ENCODE measurements around the gene MCRIP1. TPM values are rescaled to one million over a fixed set of nuclear protein-coding genes. Genes with fewer than 3 reads are reported as not detected.

The MCRIP1 gene
- total and polyA plus RNA-seq, 2 of the 13 experiments (the other 11 are each of a cell fraction or from before 2014, with no cell fraction given): 79.7 to 84.9 TPM

DNA sequence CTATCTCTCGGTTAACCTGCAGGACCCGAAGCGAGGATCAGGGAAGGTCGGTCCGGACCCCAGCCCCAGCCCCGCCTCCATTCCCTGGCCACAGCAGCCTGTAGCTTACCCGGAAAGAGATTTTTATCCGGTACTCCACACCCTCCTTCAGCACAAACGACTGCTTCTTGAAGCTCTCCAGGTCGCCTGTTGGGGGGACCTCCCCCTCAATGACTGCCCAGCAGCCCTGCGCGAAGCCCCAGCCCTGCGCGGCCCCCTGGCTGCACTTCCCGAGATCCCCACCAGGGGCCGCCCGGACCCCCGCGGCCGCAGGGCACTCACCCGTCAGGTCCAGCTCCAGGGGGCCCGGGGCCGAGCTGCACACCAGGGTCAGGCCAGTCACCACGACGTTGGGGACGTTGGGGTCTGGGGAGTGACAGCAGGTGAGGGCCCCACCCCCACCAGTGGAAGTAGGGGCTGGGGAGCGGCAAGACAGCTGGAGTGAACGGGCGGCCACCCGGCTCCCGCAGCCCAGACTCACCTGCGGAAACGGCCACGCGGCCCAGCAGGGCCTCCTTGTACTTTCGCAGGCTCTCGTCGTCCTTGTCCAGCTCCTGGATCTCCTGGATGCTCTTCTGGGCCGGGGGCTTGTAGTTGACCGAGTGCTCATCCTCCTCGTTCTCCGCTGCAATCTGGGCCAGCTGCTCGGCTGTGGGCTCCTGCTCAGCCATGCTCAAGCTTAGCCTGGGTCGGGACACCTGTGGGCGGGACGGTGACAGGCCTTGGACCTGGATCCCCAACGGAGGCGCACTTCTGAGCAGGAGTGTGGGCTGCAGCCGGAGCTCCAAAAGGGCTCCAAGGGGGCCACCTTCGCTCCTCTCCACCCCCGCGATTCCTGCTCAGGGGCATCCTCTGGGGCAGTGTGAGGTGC, 36.4 kb upstream of the MCRIP1 start (continued):
- no peak; the same call in 1 of the 2 replicates for TF ChIP-seq SMC3 (IDR thresholded peaks at IDR 0.05; ENCODE audit: low read length)
- TF ChIP-seq NONO (IDR thresholded peaks at IDR 0.05): no peak
- peak; percentile 91 for TF ChIP-seq NONO (CRISPR knock-in tag; conservative IDR thresholded peaks at IDR 0.05)
- TF ChIP-seq SRSF9 (IDR thresholded peaks at IDR 0.05; ENCODE audit: borderline replicate concordance, insufficient read depth, low read depth, low read length, poor library complexity, severe bottlenecking): no peak
- TF ChIP-seq ZC3H13 (CRISPR knock-in tag; IDR thresholded peaks at IDR 0.05): peak; percentile 71
- TF ChIP-seq JARID2 (CRISPR knock-in tag; IDR thresholded peaks at IDR 0.05; ENCODE audit: insufficient replicate concordance): no peak
- TF ChIP-seq CBX1 (IDR thresholded peaks at IDR 0.05; ENCODE audit: low read depth): no peak
- 0 out of 2 replicates have a peak, but pooled peaks have one; percentile 36 for TF ChIP-seq ZNF563 (CRISPR knock-in tag; IDR thresholded peaks at IDR 0.05)
- peak; percentile 55; the same call in 1 of the 2 replicates for TF ChIP-seq ZNF749 (CRISPR knock-in tag; IDR thresholded peaks at IDR 0.05; ENCODE audit: borderline replicate concordance)
- TF ChIP-seq MYNN (CRISPR knock-in tag; IDR thresholded peaks at IDR 0.05; ENCODE audit: low read depth): no peak
- no peak for TF ChIP-seq ZNF530 (CRISPR knock-in tag; IDR thresholded peaks at IDR 0.05; ENCODE audit: low read depth)
- TF ChIP-seq LCORL (IDR thresholded peaks at IDR 0.05): no peak
- 0 out of 2 replicates have a peak, but pooled peaks have one; percentile 14 for TF ChIP-seq LCORL (CRISPR knock-in tag; IDR thresholded peaks at IDR 0.05)
- TF ChIP-seq, protein P1, sequence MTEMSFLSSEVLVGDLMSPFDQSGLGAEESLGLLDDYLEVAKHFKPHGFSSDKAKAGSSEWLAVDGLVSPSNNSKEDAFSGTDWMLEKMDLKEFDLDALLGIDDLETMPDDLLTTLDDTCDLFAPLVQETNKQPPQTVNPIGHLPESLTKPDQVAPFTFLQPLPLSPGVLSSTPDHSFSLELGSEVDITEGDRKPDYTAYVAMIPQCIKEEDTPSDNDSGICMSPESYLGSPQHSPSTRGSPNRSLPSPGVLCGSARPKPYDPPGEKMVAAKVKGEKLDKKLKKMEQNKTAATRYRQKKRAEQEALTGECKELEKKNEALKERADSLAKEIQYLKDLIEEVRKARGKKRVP (CRISPR knock-in tag; IDR thresholded peaks at IDR 0.05): peak in 1 of 2 experiments; percentile 61; a peak in 1 of 4 replicates
- TF ChIP-seq ZNF552 (CRISPR knock-in tag; IDR thresholded peaks at IDR 0.05; ENCODE audit: borderline replicate concordance): no peak; the same call in 1 of the 2 replicates
- no peak; the same call in 1 of the 2 replicates for TF ChIP-seq RBAK (CRISPR knock-in tag; IDR thresholded peaks at IDR 0.05)
- TF ChIP-seq, protein P2, sequence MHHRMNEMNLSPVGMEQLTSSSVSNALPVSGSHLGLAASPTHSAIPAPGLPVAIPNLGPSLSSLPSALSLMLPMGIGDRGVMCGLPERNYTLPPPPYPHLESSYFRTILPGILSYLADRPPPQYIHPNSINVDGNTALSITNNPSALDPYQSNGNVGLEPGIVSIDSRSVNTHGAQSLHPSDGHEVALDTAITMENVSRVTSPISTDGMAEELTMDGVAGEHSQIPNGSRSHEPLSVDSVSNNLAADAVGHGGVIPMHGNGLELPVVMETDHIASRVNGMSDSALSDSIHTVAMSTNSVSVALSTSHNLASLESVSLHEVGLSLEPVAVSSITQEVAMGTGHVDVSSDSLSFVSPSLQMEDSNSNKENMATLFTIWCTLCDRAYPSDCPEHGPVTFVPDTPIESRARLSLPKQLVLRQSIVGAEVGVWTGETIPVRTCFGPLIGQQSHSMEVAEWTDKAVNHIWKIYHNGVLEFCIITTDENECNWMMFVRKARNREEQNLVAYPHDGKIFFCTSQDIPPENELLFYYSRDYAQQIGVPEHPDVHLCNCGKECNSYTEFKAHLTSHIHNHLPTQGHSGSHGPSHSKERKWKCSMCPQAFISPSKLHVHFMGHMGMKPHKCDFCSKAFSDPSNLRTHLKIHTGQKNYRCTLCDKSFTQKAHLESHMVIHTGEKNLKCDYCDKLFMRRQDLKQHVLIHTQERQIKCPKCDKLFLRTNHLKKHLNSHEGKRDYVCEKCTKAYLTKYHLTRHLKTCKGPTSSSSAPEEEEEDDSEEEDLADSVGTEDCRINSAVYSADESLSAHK (CRISPR knock-in tag; IDR thresholded peaks at IDR 0.05; ENCODE audit: borderline replicate concordance): no peak
- no peak for TF ChIP-seq ZNF724P (CRISPR knock-in tag; IDR thresholded peaks at IDR 0.05; ENCODE audit: borderline replicate concordance)
- TF ChIP-seq PAWR (CRISPR knock-in tag; IDR thresholded peaks at IDR 0.05; ENCODE audit: borderline replicate concordance): no peak
- 0 out of 2 replicates have a peak, but pooled peaks have one; percentile 49 for TF ChIP-seq CHD4 (IDR thresholded peaks at IDR 0.05; ENCODE audit: borderline replicate concordance, low read length)
- 0 out of 2 replicates have a peak, but pooled peaks have one; percentile 27 for TF ChIP-seq NCOR1 (IDR thresholded peaks at IDR 0.05; ENCODE audit: borderline replicate concordance, low read length)
- no peak; the same call in 1 of the 2 replicates for TF ChIP-seq ZNF446 (CRISPR knock-in tag; IDR thresholded peaks at IDR 0.05)
- no peak for TF ChIP-seq ZNF24 (IDR thresholded peaks at IDR 0.05)
- TF ChIP-seq SOX6 (IDR thresholded peaks at IDR 0.05): no peak
- TF ChIP-seq SOX6 (CRISPR knock-in tag; IDR thresholded peaks at IDR 0.05): peak; percentile 55
- TF ChIP-seq ZNF33B (CRISPR knock-in tag; IDR thresholded peaks at IDR 0.05): 0 out of 2 replicates have a peak, but pooled peaks have one; percentile 18
- TF ChIP-seq, protein P3, sequence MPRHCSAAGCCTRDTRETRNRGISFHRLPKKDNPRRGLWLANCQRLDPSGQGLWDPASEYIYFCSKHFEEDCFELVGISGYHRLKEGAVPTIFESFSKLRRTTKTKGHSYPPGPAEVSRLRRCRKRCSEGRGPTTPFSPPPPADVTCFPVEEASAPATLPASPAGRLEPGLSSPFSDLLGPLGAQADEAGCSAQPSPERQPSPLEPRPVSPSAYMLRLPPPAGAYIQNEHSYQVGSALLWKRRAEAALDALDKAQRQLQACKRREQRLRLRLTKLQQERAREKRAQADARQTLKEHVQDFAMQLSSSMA (CRISPR knock-in tag; IDR thresholded peaks at IDR 0.05): no peak
